Activated naive CD4-positive, alpha-beta T cell treated with anti-CD3 and anti-CD28 coated beads, Interleukin-2, amount 50 U/mL, for 16 hours (primary cell): ENCODE measurements around the gene COL1A1.

Experiments used
- DNase-seq: peaks from one replicate; pipeline ENCODE4 v3.0.0-alpha.2; 2020

Gene COL1A1

GRCh38 chr17:50199803-50200456 lies 1.5 kb downstream of the COL1A1 start:
- peak; percentile 58 for DNase-seq

GRCh38 chr17:50199211-50199802 lies 2.1 kb downstream of the COL1A1 start:
- no peak for DNase-seq

DNA sequence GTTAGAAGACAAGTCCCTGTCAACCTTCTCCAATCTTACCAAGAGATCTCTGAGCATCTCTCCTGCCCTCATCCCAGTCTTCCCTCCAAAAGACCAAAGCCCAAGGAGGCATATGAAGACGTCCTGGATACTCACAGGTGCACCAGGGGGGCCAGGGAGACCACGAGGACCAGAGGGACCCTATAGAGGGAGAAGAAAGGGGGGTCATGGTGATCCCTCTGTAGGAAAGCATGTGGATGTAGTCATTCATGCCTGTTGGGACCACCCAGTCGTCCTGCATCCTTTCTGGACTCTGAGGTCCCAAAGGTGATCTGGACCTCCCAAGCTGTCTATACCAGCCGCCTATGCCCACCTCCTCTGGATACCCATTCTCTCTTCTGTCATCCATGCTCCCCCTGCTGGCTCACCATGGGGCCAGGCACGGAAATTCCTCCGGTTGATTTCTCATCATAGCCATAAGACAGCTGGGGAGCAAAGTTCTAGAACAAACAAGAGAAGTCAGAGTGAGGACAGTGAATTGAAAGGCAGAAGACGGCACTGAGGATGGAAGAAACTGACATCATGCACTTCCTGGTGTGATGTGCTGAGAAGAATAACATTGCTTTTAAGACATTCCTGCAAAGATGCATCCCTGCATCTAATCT lies 3.3 kb downstream of the COL1A1 start:
- peak; percentile 64 for DNase-seq

GRCh38 chr17:50196826-50197225 lies 4.6 kb downstream of the COL1A1 start:
- no peak for DNase-seq

DNA sequence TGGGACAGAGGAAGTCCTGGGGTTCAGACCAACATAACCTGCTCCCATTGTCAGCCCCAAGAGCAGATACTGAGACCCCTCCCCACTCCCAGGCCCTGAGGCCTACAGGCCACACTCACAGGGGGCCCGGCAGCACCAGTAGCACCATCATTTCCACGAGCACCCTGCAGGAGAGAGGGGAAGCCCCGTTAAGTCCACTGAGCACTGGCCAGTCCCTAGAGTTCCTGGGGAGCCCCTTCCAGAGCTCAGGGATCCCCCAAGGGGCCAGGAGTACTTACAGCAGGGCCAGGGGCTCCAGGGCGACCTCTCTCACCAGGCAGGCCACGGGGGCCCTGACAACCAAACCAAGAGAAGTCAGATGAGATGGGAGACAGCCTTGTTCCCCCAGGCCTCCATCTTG lies 5.4 kb downstream of the COL1A1 start:
- no peak for DNase-seq

DNA sequence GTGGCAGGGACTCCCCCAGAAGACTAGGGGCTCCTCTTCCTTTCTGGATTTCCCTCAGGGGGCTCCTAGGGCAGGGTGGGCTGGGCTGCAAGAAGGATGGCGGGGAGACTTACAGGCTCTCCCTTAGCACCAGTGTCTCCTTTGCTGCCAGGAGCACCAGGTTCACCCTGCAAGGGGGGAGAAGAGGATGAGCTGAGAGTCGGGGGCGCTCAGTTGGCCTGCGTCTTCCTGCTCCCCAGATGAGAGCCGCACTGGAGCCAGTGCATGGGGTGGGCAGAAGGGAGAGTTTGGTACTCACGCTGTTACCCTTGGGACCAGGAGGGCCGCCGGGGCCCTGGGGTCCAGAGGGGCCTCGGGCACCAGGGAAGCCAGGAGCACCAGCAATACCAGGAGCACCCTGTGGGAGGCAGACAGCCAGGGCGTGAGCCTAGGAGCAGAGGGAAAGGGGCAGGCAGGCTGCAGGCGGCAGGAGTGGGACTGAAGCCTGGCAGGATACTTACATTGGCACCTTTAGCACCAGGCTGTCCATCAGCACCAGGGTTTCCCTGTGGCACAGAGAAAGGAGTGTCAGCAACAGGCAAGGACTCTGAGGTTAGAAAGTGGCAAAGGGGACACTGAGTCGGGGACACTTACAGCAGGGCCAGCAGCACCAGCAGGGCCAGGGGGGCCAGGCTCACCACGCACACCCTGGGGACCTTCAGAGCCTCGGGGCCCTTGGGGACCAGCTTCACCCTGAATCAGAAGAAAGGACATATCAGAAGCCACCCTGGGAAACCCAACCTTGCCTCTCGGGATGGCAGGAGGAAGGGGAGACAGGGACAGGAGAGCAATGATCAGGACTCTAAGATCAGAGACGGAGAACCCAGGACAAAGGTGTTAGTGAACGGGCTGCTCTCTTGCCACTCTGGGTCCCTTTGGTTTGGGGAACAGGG lies 6.2 kb downstream of the COL1A1 start:
- no peak for DNase-seq

GRCh38 chr17:50194140-50194933 lies 7.1 kb downstream of the COL1A1 start:
- DNase-seq, result no peak

- DNase-seq, result no peak
Observed at GRCh38 chr17:50192618-50193291, 8.7 kb downstream of the COL1A1 start.

DNA sequence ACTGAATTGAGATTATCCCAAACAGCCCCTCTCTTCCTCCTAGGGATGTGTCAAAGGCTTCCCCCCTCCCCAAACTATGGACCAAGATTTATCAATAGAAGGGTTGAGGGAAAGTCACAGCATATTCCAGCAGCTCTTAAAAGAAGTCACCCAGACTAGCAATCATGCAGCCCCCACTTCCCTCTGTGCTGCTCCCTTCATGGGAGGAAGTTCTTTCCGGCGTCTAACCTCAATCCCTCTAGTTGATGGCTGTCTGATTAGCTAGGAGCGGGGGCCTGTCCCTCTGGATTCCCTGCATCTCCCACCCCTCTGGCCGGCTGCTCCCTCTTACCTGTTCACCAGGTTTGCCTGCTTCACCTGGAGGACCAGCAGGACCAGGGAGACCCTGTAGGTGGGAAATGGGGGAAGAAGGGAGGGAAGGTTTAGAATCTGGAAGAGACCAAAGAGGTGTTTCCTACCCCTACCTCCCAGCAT lies 9.2 kb downstream of the COL1A1 start:
- DNase-seq, result no peak

DNA sequence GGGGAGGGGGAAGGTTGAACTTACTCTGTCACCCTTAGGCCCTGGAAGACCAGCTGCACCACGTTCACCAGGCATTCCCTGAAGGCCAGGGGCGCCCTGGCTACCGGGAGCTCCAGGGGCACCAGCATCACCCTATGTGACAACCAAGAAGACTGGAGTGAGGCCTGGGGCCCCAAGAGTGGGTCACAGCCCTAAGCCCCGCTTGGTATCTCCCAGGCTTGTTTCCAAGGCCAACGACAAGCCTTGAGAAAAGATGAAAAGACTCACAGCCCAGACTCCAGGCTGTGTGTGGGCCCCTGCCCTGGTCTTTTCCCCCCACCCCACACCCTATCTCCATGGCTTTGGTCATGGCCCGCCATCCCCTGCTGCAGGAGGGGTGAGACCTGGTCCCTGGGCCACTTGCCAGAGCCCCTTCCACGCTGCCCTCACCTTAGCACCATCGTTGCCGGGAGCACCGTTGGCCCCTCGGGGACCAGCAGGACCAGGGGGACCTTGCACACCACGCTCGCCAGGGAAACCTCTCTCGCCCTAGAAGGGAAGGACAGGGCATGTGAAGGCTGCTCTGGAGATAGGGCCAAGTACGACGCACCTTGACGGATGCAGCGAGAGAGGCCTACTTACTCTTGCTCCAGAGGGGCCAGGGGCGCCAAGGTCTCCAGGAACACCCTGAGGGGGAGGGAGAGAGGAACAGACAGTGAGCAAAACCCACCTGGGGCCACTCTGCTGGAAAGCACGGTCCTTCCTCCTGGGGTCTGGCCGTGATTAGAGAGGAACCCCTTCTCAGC lies 9.9 kb downstream of the COL1A1 start:
- DNase-seq, result no peak

DNA sequence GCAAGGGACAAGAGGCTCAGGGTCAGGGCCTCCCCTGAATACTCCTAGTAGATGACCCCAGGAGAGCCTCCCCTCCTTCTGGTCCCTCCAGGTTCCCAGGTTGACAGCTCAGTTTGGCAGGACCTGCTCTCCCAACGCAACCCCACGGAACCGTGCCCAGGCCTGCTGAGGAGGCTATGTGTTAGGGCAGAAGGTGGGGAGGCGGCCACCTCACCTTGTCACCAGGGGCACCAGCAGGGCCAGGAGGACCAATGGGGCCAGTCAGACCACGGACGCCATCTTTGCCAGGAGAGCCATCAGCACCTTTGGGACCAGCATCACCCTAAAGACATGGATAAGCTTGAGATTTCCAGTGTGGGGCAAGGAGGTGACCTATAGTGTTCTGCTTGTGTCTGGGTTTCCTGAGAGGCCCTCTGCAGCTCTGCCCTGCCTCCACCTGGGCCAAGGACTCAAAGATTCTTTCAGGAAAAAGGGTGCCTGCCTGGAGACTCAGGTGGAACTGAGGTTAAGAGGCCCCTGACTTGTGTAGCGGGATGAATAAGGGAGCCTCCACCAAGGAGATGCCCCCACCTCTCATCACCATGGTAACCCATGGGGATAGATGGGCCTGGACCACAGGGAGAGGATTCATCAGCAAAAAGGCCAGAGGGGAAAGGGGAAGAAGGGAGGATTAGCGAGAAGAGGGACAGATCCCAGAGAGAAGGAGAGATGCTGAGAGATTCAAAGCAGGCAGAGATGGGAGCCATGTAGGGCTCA lies 10.7 kb downstream of the COL1A1 start:
- no peak for DNase-seq

DNA sequence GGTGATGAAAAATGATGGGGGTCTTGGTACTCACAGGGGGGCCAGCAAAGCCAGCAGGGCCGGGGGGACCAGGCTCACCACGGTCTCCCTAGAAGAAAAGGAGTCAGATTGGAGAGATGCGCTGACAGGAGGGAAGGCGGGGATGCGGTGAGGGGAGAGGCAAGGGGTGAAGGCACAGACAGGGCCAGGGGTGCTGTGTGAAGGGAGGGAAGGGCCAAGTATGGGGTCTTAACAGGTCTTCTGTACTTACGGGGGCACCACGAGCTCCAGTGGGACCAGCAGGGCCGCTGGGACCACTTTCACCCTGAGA lies 11.2 kb downstream of the COL1A1 start:
- no peak for DNase-seq

- DNase-seq, result no peak
Observed at GRCh38 chr17:50189550-50190292, 11.7 kb downstream of the COL1A1 start.

- DNase-seq, result no peak
Observed at GRCh38 chr17:50188921-50189549, 12.4 kb downstream of the COL1A1 start.

DNA sequence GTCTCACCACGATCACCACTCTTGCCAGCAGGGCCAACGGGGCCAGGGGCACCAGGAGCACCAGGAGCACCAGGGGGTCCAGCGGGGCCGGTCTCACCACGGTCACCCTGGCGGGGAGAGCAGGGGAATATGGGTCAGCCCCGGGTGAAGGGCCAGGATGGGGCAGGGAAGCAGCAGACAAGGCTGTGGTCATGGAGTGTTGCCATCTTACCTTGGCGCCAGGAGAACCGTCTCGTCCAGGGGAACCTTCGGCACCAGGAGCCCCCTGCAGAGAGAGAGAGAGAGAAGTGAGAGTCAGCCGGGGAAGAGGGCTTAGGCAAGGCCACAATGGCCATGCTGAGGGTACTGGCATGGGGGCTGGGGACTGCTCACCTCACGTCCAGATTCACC lies 12.9 kb downstream of the COL1A1 start:
- DNase-seq, result no peak

DNA sequence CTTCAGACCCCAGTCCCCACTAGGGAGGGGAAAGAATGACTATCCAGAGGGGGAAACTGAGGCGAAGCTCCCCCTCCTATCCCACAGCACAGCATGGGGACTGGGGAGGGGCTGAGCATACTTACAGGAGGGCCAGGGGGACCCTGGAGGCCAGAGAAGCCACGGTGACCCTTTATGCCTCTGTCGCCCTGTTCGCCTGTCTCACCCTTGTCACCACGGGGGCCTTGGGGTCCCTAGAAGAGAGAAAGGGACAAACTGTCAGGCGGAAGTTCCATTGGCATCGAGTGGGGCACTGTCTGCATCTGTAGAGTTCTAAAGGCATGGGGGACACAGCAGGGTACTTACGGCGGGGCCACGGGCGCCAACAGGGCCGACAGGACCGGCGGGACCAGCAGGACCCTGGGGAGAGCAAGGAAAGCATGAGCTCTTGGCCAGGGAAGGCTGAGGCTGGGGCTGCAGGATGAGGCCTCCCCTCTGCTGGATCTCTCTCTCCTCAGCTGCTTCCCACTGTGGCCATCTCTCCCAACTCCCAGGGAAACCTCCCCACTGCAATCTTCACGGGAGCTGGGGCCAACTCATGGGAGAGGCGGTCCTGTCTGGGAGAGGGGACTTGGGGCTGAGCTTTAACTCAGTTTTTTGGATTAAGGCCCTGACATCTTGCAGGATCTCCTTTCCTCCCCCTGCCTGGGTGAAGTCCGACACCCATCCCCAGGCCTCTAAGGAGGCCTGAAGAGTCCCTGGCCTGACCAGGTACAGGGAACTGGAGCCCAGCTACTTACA lies 13.5 kb downstream of the COL1A1 start:
- DNase-seq, result no peak

GRCh38 chr17:50187394-50187725 lies 14.1 kb downstream of the COL1A1 start:
- no peak for DNase-seq

- DNase-seq, result no peak
Observed at GRCh38 chr17:50186661-50187393, 14.6 kb downstream of the COL1A1 start.
